SH-SY5Y (cell line): ENCODE data around the gene SUMO4.

Experiments
- GATA2 ChIP-seq: IDR thresholded peaks from 2 replicates; pipeline ENCODE4 v1.6.1; 2011; ENCODE audit warnings: mild to moderate bottlenecking, low read depth, low read length
- GATA3 ChIP-seq: IDR thresholded peaks from 2 replicates; pipeline ENCODE4 v1.6.1; 2011; ENCODE audit warnings: low read depth, mild to moderate bottlenecking, low read length, moderate library complexity

GRCh38 chr6:149368065-149368464 is 32.0 kb upstream of the SUMO4 start:
- TF ChIP-seq GATA2 (no peak), GATA3 (no peak)
